Measurements from ENCODE around the gene CSTA.

Gene CSTA

DNA sequence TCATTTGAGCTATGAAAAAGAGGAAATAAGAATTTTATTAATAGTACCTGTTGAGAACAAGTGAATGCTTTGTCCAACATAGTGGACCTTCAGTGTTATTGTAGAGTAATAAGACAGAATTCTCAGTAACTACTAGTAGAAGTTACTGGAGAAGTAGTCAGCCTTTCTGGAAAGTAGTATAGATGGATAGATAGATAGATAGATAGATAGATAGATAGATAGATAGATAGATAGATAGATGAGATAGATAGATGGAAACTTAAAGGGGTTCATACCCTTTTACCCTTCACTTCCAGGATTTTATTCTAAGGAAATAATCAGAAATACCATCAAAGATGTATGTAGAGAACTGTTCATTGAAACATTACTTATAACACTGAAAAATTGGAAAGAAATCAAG lies 64.1 kb downstream of the CSTA start:
- TF ChIP-seq, protein P1, sequence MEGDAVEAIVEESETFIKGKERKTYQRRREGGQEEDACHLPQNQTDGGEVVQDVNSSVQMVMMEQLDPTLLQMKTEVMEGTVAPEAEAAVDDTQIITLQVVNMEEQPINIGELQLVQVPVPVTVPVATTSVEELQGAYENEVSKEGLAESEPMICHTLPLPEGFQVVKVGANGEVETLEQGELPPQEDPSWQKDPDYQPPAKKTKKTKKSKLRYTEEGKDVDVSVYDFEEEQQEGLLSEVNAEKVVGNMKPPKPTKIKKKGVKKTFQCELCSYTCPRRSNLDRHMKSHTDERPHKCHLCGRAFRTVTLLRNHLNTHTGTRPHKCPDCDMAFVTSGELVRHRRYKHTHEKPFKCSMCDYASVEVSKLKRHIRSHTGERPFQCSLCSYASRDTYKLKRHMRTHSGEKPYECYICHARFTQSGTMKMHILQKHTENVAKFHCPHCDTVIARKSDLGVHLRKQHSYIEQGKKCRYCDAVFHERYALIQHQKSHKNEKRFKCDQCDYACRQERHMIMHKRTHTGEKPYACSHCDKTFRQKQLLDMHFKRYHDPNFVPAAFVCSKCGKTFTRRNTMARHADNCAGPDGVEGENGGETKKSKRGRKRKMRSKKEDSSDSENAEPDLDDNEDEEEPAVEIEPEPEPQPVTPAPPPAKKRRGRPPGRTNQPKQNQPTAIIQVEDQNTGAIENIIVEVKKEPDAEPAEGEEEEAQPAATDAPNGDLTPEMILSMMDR (conservative IDR thresholded peaks at IDR 0.05; ENCODE audit: low read depth, low read length), result no peak
- H3K4me3 ChIP-seq (ENCODE audit: low read depth, low read length), result no peak overlapping the region
- no peak for DNase-seq (ENCODE audit: low read depth)

GRCh38 chr3:122389892-122390291 lies 64.8 kb downstream of the CSTA start:
- no peak for DNase-seq (ENCODE audit: low read depth)
- TF ChIP-seq, protein P1 (conservative IDR thresholded peaks at IDR 0.05; ENCODE audit: low read depth, low read length), result no peak
- no peak overlapping the region for H3K4me3 ChIP-seq (ENCODE audit: low read depth, low read length)

DNA sequence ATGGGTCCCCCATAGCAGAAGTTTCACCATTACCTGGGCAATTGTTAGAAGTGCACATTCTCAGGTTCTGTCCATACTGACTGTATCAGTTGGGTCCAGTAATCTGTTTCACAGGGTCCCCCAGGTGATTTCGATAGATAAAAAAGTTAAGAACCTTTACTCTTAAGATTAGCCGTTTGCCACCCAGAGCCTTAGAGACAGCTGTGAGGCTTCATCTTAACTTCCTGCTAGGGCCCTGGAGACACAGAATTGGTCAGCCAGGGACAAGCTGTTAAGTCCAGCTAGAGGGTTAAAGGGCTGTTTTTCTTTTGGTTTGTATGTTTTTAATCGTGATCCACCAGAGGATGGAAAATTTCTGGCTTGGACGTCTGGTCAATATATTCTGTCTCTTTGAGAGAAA lies 65.6 kb downstream of the CSTA start:
- DNase-seq (ENCODE audit: low read depth), result peak; percentile 33
- TF ChIP-seq, protein P1 (conservative IDR thresholded peaks at IDR 0.05; ENCODE audit: low read depth, low read length), result no peak
- no peak overlapping the region for H3K4me3 ChIP-seq (ENCODE audit: low read depth, low read length)
